Measurements from ENCODE around the gene FBL.

Gene FBL

GRCh38 chr19:39842693-39843435, 3.3 kb downstream of the FBL start:
- DNase-seq: no peak

- no peak for DNase-seq
These were observed 5.1 kb downstream of the FBL start for GRCh38 chr19:39841041-39841440.

- no peak for DNase-seq
These were observed 5.7 kb downstream of the FBL start for GRCh38 chr19:39840492-39840891.

GRCh38 chr19:39839678-39840327, 6.4 kb downstream of the FBL start:
- no peak for DNase-seq

GRCh38 chr19:39838569-39838968, 7.6 kb downstream of the FBL start:
- DNase-seq: no peak

GRCh38 chr19:39837978-39838377, 8.2 kb downstream of the FBL start:
- DNase-seq: no peak

GRCh38 chr19:39834287-39834841, 11.8 kb downstream of the FBL start:
- no peak for DNase-seq

- DNase-seq: peak; percentile 97 to 98 (median 98)
These were observed 12.5 kb downstream of the FBL start, which contains the start of gene DYRK1B for GRCh38 chr19:39833464-39834286. DYRK1B (minus strand) TSS chr19:39834162; CDS start chr19:39831867, 2,295 bp downstream.

- no peak for DNase-seq
These were observed 13.1 kb downstream of the FBL start for GRCh38 chr19:39833160-39833463.

GRCh38 chr19:39832341-39833083, 13.7 kb downstream of the FBL start:
- DNase-seq: no peak

GRCh38 chr19:39831679-39832078, 14.5 kb downstream of the FBL start:
- no peak for DNase-seq

- DNase-seq: no peak
These were observed 15.3 kb downstream of the FBL start for GRCh38 chr19:39830847-39831246.

GRCh38 chr19:39830406-39830805, 15.8 kb downstream of the FBL start:
- DNase-seq: no peak

- DNase-seq: no peak
These were observed 16.4 kb downstream of the FBL start for GRCh38 chr19:39829702-39830275.

GRCh38 chr19:39828654-39829032, 17.5 kb downstream of the FBL start:
- DNase-seq: no peak

- DNase-seq: no peak
These were observed 18.0 kb downstream of the FBL start for GRCh38 chr19:39828015-39828653.

- no peak for DNase-seq
These were observed 19.0 kb downstream of the FBL start for GRCh38 chr19:39827216-39827615.

- DNase-seq: no peak
These were observed 19.8 kb downstream of the FBL start for GRCh38 chr19:39826311-39826945.

GRCh38 chr19:39825531-39826076, 20.6 kb downstream of the FBL start:
- DNase-seq: no peak

GRCh38 chr19:39825093-39825463, 21.1 kb downstream of the FBL start:
- no peak for DNase-seq
